ENCODE results near the gene CBY1.

GRCh38 chr22:38698407-38699094 lies 42.1 kb downstream of the CBY1 start:
- TF ChIP-seq CTCF (IDR thresholded peaks at IDR 0.05), result no peak
- TF ChIP-seq POLR2A (IDR thresholded peaks at IDR 0.05), result no peak
